Bone marrow (tissue), 2 donors: ENCODE results near the gene EIF6.
A peak's percentile ranks its signal among the peaks of the same experiment; 100 is the strongest.

Source experiments
- DNase-seq, 2 donors: peaks; one replicate each; lab custom pipeline; 2025; lab: John Stamatoyannopoulos, UW

EIF6 gene

GRCh38 chr20:35312318-35312717 lies 27.7 kb upstream of the EIF6 start:
- DNase-seq = no peak

GRCh38 chr20:35311822-35312221 lies 27.2 kb upstream of the EIF6 start:
- DNase-seq = no peak

DNA sequence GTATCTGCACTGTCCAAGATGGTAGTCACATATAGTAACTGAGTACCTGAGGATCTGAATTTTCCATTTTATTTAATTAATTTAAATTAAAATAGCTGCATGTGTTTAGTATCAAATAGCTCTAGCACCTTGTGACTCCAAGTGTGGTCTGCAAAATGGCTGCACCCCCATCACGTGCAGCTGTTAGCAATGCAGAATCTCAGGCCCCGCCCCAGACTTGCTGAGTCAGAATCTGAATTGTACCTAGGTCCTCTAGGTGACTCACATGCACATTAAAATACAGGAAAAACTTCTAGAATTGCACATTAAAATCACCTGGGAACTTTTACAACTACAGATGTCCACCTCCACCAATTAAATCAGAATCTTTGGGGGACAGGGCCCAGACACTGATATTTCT lies 26.8 kb upstream of the EIF6 start:
- DNase-seq = no peak

DNA sequence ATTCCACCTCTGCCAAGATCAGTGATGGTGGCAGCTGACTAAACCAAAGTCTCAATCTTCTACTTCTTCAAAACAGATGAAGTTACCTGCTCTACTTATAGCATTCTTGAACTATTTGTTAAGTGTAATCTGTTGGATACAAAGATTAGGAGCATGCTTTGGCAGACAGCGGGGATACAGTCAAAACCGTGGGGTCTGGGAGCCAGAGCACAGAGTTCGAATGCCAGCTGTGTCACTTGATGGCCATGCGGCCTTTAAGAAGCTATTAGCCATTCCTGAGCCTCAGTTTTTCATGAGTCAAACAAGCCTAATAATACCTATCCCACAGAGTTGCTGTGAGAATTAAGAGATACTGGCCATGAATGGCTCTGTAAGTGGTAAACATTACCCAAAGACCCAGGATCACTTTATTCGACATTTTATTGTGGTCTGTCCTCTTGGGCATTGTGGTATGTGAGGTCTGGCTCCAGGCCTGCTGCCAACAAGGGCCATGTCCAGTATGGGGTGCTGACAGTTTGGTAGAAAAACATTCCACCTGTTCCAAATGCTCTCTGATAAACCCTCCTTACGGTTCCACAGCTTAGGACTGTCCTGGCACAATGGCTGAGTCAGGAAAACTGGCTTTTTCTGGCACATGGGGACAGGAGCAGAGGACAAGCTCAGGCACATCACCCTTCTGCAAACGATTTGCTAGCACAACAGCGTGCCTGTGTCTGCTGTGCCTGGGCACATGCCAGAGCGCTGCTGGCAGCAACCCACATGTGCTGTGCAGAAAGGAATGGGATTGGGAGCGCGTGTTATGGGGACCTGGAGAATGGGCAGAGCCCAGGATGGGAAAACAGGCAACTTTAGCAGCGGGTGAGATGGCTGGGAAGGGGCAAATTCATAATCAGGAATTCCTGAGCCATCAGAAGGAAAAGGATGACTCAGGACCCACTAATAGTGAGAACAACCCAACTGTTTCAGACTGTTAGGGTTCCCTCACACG lies 23.4 kb upstream of the EIF6 start:
- no peak for DNase-seq

- peak in 1 of 2 donors; percentile 30 for DNase-seq
These were observed 22.5 kb upstream of the EIF6 start for GRCh38 chr20:35306931-35307517.

GRCh38 chr20:35305682-35306556 lies 21.3 kb upstream of the EIF6 start:
- DNase-seq = peak; percentile 21 to 48

- no peak for DNase-seq
These were observed 20.4 kb upstream of the EIF6 start for GRCh38 chr20:35304956-35305355.

DNA sequence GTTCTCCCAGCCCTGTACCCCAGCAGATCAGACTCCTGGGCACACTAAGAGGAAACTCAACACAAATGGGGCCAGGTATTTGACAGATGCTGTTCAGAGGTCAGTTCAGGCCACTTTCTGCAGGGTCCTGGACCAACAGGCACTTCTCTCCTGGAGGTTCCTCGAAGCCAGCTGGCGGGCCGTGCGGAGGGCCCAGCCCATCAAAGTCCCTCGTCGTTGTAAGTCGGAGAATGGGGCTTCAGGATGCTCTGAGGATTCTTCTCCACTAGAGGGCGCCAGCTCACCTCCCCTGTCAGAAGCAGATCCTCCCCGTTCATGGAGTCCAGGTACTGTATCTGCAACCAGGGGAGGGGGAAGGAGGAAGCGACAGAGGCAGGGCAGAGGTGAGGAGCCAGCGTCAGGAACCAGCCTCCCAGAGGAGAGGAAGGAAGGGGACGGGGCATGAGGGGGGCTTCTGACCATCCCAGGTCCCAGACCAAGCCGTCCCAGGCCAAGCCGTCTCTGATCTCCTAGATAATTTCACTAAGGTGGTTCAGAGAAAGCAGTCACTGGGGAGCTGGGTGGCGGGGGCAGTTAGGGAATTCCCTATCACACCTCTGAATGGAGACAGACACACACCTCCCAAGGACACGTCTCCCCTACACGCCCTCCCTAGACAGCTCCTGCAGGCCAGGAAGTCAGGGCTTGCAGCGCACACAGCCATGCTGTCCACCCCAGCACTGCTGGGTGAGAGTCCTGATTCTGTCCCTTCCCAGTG lies 19.3 kb upstream of the EIF6 start:
- peak; percentile 45 to 76 for DNase-seq

GRCh38 chr20:35303382-35303734 lies 18.8 kb upstream of the EIF6 start:
- DNase-seq = no peak

DNA sequence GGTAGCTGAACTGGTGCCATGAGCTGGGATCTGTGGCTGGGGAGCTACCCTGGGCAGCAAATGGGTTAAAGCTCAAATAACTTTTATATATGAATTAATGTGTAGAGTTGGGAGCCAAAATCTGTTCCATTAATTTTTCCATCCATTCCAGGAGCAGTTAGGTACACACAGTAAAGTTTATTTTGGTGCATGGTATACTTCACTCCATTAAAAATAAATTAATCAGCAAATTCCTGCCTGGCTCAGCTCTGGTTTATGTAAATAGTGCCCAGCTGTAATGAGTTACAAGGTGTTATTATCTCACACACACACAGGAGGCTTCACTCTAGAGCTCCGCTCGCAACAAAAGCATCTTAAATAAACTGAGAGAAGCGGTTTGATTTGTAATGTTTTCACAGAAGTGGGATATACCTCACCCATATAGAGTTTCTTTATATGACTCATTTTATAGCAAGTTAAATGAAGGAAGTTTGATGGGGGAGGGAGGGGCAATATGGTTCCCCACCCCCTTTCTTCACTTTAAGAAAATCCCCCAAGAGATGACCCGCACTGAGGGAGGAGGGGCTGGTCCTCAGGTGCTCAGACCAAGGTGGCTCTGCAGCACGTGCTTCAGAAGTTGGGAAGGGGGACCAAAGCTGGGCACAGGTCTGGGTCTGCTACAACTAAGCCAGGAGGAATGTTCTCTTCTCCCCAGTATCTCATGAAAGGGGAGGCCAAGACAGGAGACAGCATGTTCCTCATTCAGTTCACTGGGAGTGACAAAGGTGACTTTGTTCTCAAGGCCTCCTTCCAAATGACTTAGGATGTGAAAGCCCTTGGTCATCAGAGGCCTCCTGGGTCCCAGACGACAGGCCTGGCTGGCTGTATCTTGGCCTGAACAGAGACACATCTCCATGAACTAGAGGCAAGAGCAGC lies 18.1 kb upstream of the EIF6 start:
- DNase-seq = no peak

- no peak for DNase-seq
These were observed 16.9 kb upstream of the EIF6 start for GRCh38 chr20:35301426-35301825.

DNA sequence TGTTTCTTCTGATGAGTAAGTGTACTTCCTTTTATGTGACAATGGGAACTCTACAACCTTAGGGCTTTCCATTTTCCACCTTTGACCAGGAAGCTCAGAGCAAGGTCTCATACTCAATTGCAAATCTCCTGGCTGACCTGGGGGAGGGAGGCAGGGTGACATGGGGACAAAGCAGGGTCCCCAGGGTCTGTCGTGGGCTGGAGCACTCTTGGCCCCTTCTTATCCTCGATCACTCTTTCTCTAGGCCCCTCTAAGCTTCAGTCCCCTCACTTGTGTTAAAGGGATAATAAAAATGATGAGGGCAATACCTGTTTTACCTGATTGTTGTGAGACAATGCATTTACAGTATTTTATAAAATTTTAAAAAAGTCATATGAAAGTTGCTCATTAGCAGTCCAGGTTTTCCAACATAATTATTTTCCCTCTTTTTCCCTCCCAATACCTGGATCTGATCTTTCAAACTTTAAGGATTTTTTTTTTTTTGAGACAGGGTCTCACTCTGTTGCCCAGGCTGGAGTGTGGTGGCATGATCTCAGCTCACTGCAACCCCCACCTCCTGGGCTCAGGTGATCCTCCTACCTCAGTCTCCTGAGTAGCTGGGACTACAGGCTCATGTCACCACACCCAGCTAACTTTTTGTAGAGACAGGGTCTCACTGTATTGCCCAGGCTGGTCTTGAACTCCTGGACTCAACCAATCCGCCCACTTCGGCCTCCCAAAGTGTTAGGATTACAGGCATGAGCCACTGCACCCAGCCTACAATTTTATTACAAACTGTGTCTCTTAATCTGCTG lies 16.1 kb upstream of the EIF6 start:
- DNase-seq = no peak

DNA sequence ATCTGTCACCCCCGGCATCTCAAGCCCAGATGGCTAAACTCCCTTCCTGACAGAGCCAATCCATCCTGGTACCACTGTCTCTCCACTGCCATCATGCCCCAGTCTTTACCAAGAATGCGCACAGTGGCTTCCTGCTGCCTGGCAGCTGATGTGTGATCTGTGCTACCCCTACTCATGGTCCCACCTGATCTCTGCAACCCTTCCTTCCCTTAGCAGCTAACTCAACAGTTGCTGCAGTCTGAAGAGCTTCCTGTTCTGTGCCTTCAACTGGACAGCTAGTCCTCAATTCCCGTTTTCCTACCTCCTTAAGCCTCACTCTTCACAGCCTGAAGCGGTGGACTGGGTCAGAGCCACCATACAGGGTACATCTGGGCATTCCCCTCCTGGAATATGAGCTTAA lies 15.2 kb upstream of the EIF6 start:
- no peak for DNase-seq

DNA sequence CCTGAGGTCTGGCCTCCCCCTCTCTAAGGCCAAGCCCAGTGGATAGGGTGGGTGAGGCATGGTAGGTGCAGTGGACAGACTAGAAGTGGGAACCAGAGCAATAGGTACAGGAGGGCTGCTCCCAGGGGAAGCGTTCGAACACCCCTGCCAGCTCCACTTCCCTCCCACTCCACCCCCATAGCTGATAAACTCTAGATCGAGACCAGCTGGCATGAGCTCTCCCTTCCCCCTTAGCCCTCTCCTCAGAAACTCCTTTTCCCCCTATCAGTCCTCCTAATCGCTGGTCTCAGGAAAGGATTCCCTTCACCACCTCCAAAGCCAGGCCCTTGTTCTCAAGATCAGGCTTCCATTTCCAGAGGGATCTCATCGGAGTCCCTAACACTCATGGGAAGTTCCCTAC lies 13.7 kb upstream of the EIF6 start:
- DNase-seq = no peak

GRCh38 chr20:35297740-35298139 lies 13.2 kb upstream of the EIF6 start:
- DNase-seq = no peak

DNA sequence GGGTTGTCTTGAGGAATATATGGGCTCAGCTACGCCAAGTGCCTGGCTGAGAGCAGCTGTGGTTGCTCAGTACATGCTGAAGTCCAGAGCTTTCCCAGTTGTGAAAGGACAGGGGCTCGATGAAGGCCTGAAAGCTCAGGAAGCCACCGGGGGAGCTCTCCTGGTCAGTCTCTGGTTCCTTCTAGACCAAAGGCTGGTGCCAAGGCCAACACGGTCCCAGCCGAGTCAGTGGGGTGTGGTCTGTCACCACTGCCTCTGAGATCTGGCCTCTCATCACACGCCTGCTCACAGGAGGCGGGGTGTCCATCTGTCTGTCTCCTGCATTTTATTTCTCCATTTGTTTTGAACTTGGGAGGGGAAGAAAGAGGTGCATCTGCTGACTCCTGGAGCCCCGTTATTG lies 12.6 kb upstream of the EIF6 start:
- DNase-seq = no peak

GRCh38 chr20:35296101-35296554 lies 11.6 kb upstream of the EIF6 start:
- no peak for DNase-seq

DNA sequence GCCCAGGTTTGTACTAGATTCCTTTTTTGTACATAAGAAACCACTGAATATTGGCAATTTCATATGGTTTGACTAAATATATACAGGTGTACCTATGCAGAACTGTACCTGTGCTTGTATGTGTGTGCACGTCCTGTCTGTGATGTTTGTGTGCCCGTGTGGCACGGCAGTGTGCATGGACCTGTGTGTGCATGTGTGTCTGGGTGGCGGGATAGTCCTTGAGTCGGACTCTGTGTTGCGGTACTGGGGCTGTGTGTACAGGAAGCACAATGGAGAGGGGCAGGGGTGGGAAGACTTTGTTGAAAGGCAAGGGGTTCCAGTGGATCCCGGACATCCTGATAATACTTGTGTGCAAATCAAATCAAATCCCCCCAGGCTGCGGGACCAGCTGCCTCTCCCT lies 11.1 kb upstream of the EIF6 start:
- no peak for DNase-seq

- no peak for DNase-seq
These were observed 10.5 kb upstream of the EIF6 start for GRCh38 chr20:35295058-35295457.

DNA sequence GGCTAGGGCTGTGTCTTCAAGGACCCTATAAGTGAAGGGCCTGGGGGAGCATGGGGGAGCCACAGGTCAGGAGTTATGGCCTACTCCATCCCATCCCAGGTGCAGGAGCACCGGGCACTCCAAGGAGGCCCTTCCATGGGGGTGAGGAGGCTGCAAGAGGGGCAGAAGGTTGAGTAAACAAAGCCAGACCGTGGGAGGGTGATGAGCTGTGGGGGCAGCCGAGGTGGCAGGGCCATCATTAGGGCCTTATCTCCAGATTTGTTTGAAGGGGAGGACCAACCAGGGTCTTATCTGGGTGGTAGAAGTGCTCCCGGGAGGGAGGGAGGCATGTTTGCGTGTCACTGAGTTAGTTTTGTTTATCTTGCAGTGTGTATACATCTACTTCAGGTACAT lies 9.7 kb upstream of the EIF6 start:
- DNase-seq = no peak
